ENCODE measurements around the gene SPATA46. TPM values are rescaled to one million over a fixed set of nuclear protein-coding genes. Genes with fewer than 3 reads are reported as not detected.
"Not testable (repeated sequence)": the region's sequence is repeated elsewhere in the genome, so short reads cannot be mapped to it uniquely, and the experiment has no call there.

Gene SPATA46
- total and polyA plus RNA-seq, 9 of the 15 experiments (the other 6 are each of a cell fraction or from before 2014, with no cell fraction given) = 0.04 to 0.11 TPM; not detected in 7

DNA sequence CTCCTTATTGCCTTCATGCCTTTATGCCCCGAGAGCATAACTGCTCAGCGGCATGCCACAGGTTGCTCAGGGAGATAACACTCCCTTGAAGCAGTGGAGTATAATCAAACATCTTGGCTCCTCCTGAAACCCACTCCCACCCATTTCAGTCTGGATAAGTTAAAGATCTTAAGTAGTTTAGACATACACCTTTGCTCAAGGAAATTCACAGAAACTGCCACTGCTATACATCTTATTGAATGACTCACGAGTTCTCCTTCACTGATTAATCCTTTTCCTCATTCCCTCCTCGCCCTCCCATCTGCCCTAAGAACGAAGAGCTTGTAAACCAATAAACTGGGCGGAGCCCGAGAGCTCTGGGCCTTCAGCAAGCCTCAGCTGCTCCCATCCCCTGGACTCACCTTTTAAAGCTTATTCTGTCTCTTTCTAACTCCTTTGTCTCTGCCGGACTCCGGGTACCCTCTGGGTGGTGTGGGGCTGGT lies 42.8 kb upstream of the SPATA46 start (continued):
- TF ChIP-seq, protein P1, sequence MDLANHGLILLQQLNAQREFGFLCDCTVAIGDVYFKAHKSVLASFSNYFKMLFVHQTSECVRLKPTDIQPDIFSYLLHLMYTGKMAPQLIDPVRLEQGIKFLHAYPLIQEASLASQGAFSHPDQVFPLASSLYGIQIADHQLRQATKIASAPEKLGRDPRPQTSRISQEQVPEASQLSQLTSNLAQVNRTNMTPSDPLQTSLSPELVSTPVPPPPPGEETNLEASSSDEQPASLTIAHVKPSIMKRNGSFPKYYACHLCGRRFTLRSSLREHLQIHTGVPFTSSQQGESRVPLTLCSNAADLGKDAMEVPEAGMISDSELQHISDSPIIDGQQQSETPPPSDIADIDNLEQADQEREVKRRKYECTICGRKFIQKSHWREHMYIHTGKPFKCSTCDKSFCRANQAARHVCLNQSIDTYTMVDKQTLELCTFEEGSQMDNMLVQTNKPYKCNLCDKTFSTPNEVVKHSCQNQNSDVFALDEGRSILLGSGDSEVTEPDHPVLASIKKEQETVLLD (IDR thresholded peaks at IDR 0.05) = peak; percentile 51; the same call in 1 of the 2 replicates
- TF ChIP-seq GATAD2A (IDR thresholded peaks at IDR 0.05) (peak; percentile 77; the same call in 1 of the 2 replicates), RNF2 (IDR thresholded peaks at IDR 0.05) (peak; percentile 33; the same call in 1 of the 2 replicates), CTBP1 (IDR thresholded peaks at IDR 0.05; ENCODE audit: borderline replicate concordance) (0 out of 2 replicates have a peak, but pooled peaks have one; percentile 39), ZNF134 (CRISPR knock-in tag; conservative IDR thresholded peaks at IDR 0.05) (0 out of 2 replicates have a peak, but pooled peaks have one; percentile 23), NCOA1 (IDR thresholded peaks at IDR 0.05; ENCODE audit: low read depth) (peak; percentile 23; the same call in 1 of the 2 replicates), CXXC5 (CRISPR knock-in tag; IDR thresholded peaks at IDR 0.05) (0 out of 2 replicates have a peak, but pooled peaks have one; percentile 15), RCOR1 (IDR thresholded peaks at IDR 0.05; ENCODE audit: borderline replicate concordance in 1 of 2, low read depth in 2 of 2, low read length in 2 of 2) (peak in 1 of 2 experiments; percentile 5; a peak in 1 of 4 replicates), KLF16 (IDR thresholded peaks at IDR 0.05) (peak; percentile 62), EP300 (IDR thresholded peaks at IDR 0.05; ENCODE audit: low read length) (peak; percentile 43; the same call in 1 of the 2 replicates), TEAD4 (IDR thresholded peaks at IDR 0.05; ENCODE audit: low read length) (peak; percentile 62), ZBTB7A (IDR thresholded peaks at IDR 0.05; ENCODE audit: borderline replicate concordance, control insufficient read depth, low read depth, low read length) (0 out of 2 replicates have a peak, but pooled peaks have one; percentile 27), EGR1 (conservative IDR thresholded peaks at IDR 0.05) (0 out of 2 replicates have a peak, but pooled peaks have one; percentile 19), ATF1 (tag; IDR thresholded peaks at IDR 0.05) (0 out of 2 replicates have a peak, but pooled peaks have one; percentile 11), NCOR1 (IDR thresholded peaks at IDR 0.05) (peak; percentile 60; the same call in 1 of the 2 replicates), LEF1 (IDR thresholded peaks at IDR 0.05) (peak; percentile 39; the same call in 1 of the 2 replicates)
- TF ChIP-seq, protein P2, sequence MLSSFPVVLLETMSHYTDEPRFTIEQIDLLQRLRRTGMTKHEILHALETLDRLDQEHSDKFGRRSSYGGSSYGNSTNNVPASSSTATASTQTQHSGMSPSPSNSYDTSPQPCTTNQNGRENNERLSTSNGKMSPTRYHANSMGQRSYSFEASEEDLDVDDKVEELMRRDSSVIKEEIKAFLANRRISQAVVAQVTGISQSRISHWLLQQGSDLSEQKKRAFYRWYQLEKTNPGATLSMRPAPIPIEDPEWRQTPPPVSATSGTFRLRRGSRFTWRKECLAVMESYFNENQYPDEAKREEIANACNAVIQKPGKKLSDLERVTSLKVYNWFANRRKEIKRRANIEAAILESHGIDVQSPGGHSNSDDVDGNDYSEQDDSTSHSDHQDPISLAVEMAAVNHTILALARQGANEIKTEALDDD (IDR thresholded peaks at IDR 0.05) = peak; percentile 56; the same call in 1 of the 2 replicates
- TF ChIP-seq TEAD4 (CRISPR knock-in tag; IDR thresholded peaks at IDR 0.05; ENCODE audit: borderline replicate concordance); ATF1 (CRISPR knock-in tag; IDR thresholded peaks at IDR 0.05): not testable (repeated sequence)
